IMR-90 (cell line): ENCODE measurements around the gene NR6A1. TPM values are rescaled to one million over a fixed set of nuclear protein-coding genes. Genes with fewer than 3 reads are reported as not detected.

ENCODE experiments used
- ATAC-seq: fragments of 200-7000 bp; cut with Tn5 transposase; 2 replicates; pipeline ENCODE4 v1.9.1; 2020; ENCODE audit warnings: low read depth, mild to moderate bottlenecking, moderate library complexity
- BruUV-seq: library from RNA; stranded (reverse); fragments of 400-500 nt; replicated peaks from 2 replicates; lab custom pipeline; 2021; lab: Mats Ljungman, UMichigan
- CTCF ChIA-PET: fragments of 300-600 bp; formaldehyde crosslinking; extraction: SDS; loops from one replicate; lab custom pipeline; 2021; ENCODE audit warnings: antibody characterized with exemption; lab: Yijun Ruan, JAX
- POLR2A ChIA-PET: fragments of 300-600 bp; sonication (Branson Sonifier 250); formaldehyde crosslinking; loops from one replicate; lab custom pipeline; 2022; ENCODE audit warnings: antibody characterized with exemption; ENCODE audit not compliant: unreplicated experiment; lab: Charles Lee
- DNase-seq: peaks from one replicate; pipeline ENCODE4 v3.0.0; 2013
- H2AFZ ChIP-seq: replicated peaks from 2 replicates; pipeline ENCODE3; 2013; ENCODE audit warnings: low read length, mild to moderate bottlenecking; ENCODE audit not compliant: poor library complexity
- H2AK5ac ChIP-seq: 2 replicates; pipeline ENCODE4 v1.6.1; 2013; ENCODE audit warnings: low read depth, low read length, inconsistent platforms
- H2AK9ac ChIP-seq: replicated peaks from 2 replicates; pipeline ENCODE3; 2013; ENCODE audit warnings: mild to moderate bottlenecking, low read depth, low read length, moderate library complexity; ENCODE audit not compliant: poor library complexity
- H2BK120ac ChIP-seq: 2 replicates; pipeline ENCODE4 v1.6.1; 2013; ENCODE audit warnings: low read depth, low read length, inconsistent platforms
- H2BK15ac ChIP-seq: 3 replicates; pipeline ENCODE4 v1.6.1; 2013; ENCODE audit warnings: low read depth, low read length, inconsistent platforms
- H2BK20ac ChIP-seq: 2 replicates; pipeline ENCODE4 v1.6.1; 2013; ENCODE audit warnings: low read depth, mild to moderate bottlenecking, inconsistent platforms, low read length, moderate library complexity
- H2BK5ac ChIP-seq: 2 replicates; pipeline ENCODE4 v1.6.1; 2013; ENCODE audit warnings: mild to moderate bottlenecking, low read depth, low read length, inconsistent platforms; ENCODE audit not compliant: poor library complexity, severe bottlenecking
- H3K14ac ChIP-seq: replicated peaks from 2 replicates; pipeline ENCODE4 v1.6.1; 2013; ENCODE audit warnings: low read depth, low read length, inconsistent platforms
- H3K18ac ChIP-seq: 2 replicates; pipeline ENCODE4 v1.6.1; 2013; ENCODE audit warnings: low read depth, low read length, control low read depth
- H3K23ac ChIP-seq: 2 replicates; pipeline ENCODE4 v1.6.1; 2013; ENCODE audit warnings: low read depth, low read length, inconsistent platforms
- H3K27ac ChIP-seq: 2 replicates; pipeline ENCODE4 v1.5.1; 2013; ENCODE audit warnings: mild to moderate bottlenecking, control low read depth, low read length; ENCODE audit not compliant: insufficient read depth
- H3K27me3 ChIP-seq: 2 replicates; pipeline ENCODE4 v1.6.1; 2013; ENCODE audit warnings: low read length; ENCODE audit not compliant: control insufficient read depth, insufficient read depth
- H3K36me3 ChIP-seq: 2 replicates; pipeline ENCODE4 v1.6.1; 2013; ENCODE audit warnings: low read length, mixed read lengths; ENCODE audit not compliant: control insufficient read depth, insufficient read depth
- H3K4ac ChIP-seq: 2 replicates; pipeline ENCODE4 v1.6.1; 2013; ENCODE audit warnings: low read depth, low read length, inconsistent platforms
- H3K4me1 ChIP-seq: 2 replicates; pipeline ENCODE4 v1.6.1; 2013; ENCODE audit warnings: low read length, mixed read lengths; ENCODE audit not compliant: control insufficient read depth, insufficient read depth
- H3K4me2 ChIP-seq: 2 replicates; pipeline ENCODE4 v1.6.1; 2013; ENCODE audit warnings: low read depth, mild to moderate bottlenecking, control low read depth, low read length, moderate library complexity
- H3K4me3 ChIP-seq: 2 replicates; pipeline ENCODE4 v1.5.1; 2013; ENCODE audit warnings: low read depth, mild to moderate bottlenecking, control low read depth, low read length, moderate library complexity; ENCODE audit not compliant: insufficient read depth
- H3K56ac ChIP-seq: 2 replicates; pipeline ENCODE4 v1.6.1; 2013; ENCODE audit warnings: low read length, inconsistent platforms; ENCODE audit not compliant: insufficient read depth; ENCODE audit errors: extremely low read depth
- H3K79me1 ChIP-seq, 2 experiments: 2 replicates each; pipeline ENCODE4 v1.6.1; 2013; ENCODE audit warnings: low read length in 2 of 2, inconsistent platforms in 1 of 2, low read depth in 1 of 2
- H3K9ac ChIP-seq: 2 replicates; pipeline ENCODE4 v1.6.1; 2013; ENCODE audit warnings: low read depth, low read length, control low read depth
- H3K9me1 ChIP-seq: 2 replicates; pipeline ENCODE4 v1.6.1; 2013; ENCODE audit warnings: low read length, inconsistent platforms; ENCODE audit not compliant: insufficient read depth
- H3K9me3 ChIP-seq: 2 replicates; pipeline ENCODE4 v1.6.1; 2013; ENCODE audit warnings: low read length; ENCODE audit not compliant: control insufficient read depth, insufficient read depth
- H4K20me1 ChIP-seq: 2 replicates; pipeline ENCODE4 v1.6.1; 2013; ENCODE audit warnings: low read length, inconsistent platforms; ENCODE audit not compliant: insufficient read depth
- H4K5ac ChIP-seq: 2 replicates; pipeline ENCODE4 v1.6.1; 2013; ENCODE audit warnings: mild to moderate bottlenecking, low read depth, low read length, control low read depth
- H4K8ac ChIP-seq, 2 experiments: 2 replicates each; pipeline ENCODE4 v1.6.1; 2013; ENCODE audit warnings: low read depth in 2 of 2, low read length in 2 of 2, control low read depth in 1 of 2, inconsistent platforms in 1 of 2
- H4K91ac ChIP-seq: 2 replicates; pipeline ENCODE4 v1.6.1; 2013; ENCODE audit warnings: low read depth, low read length, inconsistent platforms; ENCODE audit not compliant: insufficient read depth
- BHLHE40 ChIP-seq: fragments of 150-350 bp; IDR thresholded peaks from 2 replicates; pipeline ENCODE4 v1.6.1; 2016; ENCODE audit warnings: mild to moderate bottlenecking, low read depth, low read length
- CEBPB ChIP-seq: IDR thresholded peaks from 2 replicates; pipeline ENCODE4 v1.6.1; 2012; ENCODE audit warnings: low read depth, low read length, improper control_type of control experiment
- CHD1 ChIP-seq: IDR thresholded peaks from 2 replicates; pipeline ENCODE4 v1.6.1; 2012; ENCODE audit warnings: low read depth, low read length, improper control_type of control experiment
- CTCF ChIP-seq: conservative IDR thresholded peaks from 2 replicates; pipeline ENCODE4 v1.5.1; 2012; ENCODE audit warnings: mild to moderate bottlenecking, low read depth, low read length, improper control_type of control experiment
- ELK1 ChIP-seq: fragments of 150-350 bp; IDR thresholded peaks from 2 replicates; pipeline ENCODE4 v1.6.1; 2016; ENCODE audit warnings: low read depth, mild to moderate bottlenecking, low read length, moderate library complexity, borderline replicate concordance
- FOS ChIP-seq: fragments of 150-350 bp; IDR thresholded peaks from 2 replicates; pipeline ENCODE4 v1.6.1; 2016; ENCODE audit warnings: low read depth, low read length
- MAFK ChIP-seq: IDR thresholded peaks from 2 replicates; pipeline ENCODE4 v1.6.1; 2012; ENCODE audit warnings: low read depth, low read length, improper control_type of control experiment
- MAZ ChIP-seq: IDR thresholded peaks from 2 replicates; pipeline ENCODE4 v1.6.1; 2012; ENCODE audit warnings: low read depth, mild to moderate bottlenecking, low read length, improper control_type of control experiment, moderate library complexity, borderline replicate concordance
- MXI1 ChIP-seq: IDR thresholded peaks from 2 replicates; pipeline ENCODE4 v1.6.1; 2012; ENCODE audit warnings: low read depth, mild to moderate bottlenecking, low read length, moderate library complexity, borderline replicate concordance
- NFE2L2 ChIP-seq: fragments of 150-350 bp; IDR thresholded peaks from 2 replicates; pipeline ENCODE4 v1.6.1; 2016; ENCODE audit warnings: low read depth, mild to moderate bottlenecking, low read length
- POLR2A ChIP-seq: IDR thresholded peaks from 2 replicates; pipeline ENCODE4 v1.6.1; 2012; ENCODE audit warnings: mild to moderate bottlenecking, low read depth, low read length
- RAD21 ChIP-seq: IDR thresholded peaks from 2 replicates; pipeline ENCODE4 v1.6.1; 2012; ENCODE audit warnings: low read length, improper control_type of control experiment
- RCOR1 ChIP-seq: IDR thresholded peaks from 2 replicates; pipeline ENCODE4 v1.6.1; 2012; ENCODE audit warnings: mild to moderate bottlenecking, low read length, improper control_type of control experiment; ENCODE audit not compliant: insufficient replicate concordance
- RFX5 ChIP-seq: IDR thresholded peaks from 2 replicates; pipeline ENCODE4 v1.8.0; 2012; ENCODE audit warnings: low read depth, mild to moderate bottlenecking, low read length, moderate library complexity
- SMC3 ChIP-seq: fragments of 150-350 bp; IDR thresholded peaks from 2 replicates; pipeline ENCODE4 v1.6.1; 2016; ENCODE audit warnings: low read depth, mild to moderate bottlenecking, antibody characterized with exemption, low read length, moderate library complexity
- USF2 ChIP-seq: fragments of 150-350 bp; IDR thresholded peaks from 2 replicates; pipeline ENCODE4 v1.6.1; 2017; ENCODE audit warnings: mild to moderate bottlenecking, antibody characterized with exemption, low read length, low read depth
- WGBS, 2 experiments: methylation state at CpG; one replicate each; pipeline versions ENCODE4 v1.1.5 to v1.1.7; 2013; ENCODE audit warnings: missing lambda C conversion rate in 2 of 2; ENCODE audit not compliant: insufficient read length in 1 of 2; ENCODE audit errors: extremely low coverage in 2 of 2; 5-methylcytosine and 5-hydroxymethylcytosine counted together
- dilution Hi-C: fragments of 300-500 bp; cut with HindIII; formaldehyde crosslinking; loops from one replicate; pipeline ENCODE4 v1.14.3; 2018; ENCODE audit warnings: low sequenced_read_pairs; ENCODE audit not compliant: unreplicated experiment
- in situ Hi-C: fragments of 300-500 bp; cut with MboI; formaldehyde crosslinking; loops from 3 replicates; pipeline ENCODE4 v1.14.3; 2019; ENCODE audit warnings: low sequenced_read_pairs, inconsistent platforms, mixed read lengths
- intact Hi-C: fragments of 100-400 bp; cut with micrococcal nuclease; formaldehyde crosslinking; loops from 2 replicates; pipeline ENCODE4 v1.10.0; 2022
- polyA plus RNA-seq, 3 experiments: library from polyadenylated mRNA; depleted of rRNA; stranded (reverse); fragments of >200 nt; gene quantifications; 2 replicates each; pipeline ENCODE4 v1.2.3, GENCODE V29; 2012; ENCODE audit warnings: low replicate concordance in 1 of 3
- total RNA-seq: library from RNA; depleted of rRNA; stranded (reverse); fragments of >200 nt; gene quantifications from 2 replicates; pipeline ENCODE4 v1.2.3, GENCODE V29; 2012

Gene NR6A1
- total and polyA plus RNA-seq, 2 of the 4 experiments (the other 2 are of a cell fraction): 0.14 to 0.36 TPM

DNA sequence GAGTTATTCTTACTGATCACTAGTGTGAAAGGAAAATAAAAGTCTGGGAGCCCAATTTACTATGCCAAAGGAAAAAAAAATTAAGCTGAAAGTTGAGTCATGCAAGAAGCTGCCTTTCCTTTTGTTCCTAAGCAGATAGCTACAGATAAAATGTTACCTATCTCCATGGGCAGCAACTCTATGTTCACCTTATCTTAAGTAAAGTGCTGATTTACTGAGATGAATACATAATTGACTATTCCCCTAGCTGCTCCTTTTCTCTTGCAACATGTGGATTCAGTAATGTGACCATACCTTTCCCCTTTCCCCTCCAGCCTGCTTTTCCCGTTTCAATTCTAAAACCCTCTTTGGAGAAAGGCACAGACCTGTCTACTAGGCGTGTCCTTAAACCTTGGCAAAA, 201.2 kb downstream of the NR6A1 start:
- no CpG with 5 or more reads among the region's 2 CpGs for WGBS, 2 experiments
- Histone ChIP-seq H2AK5ac (no peak overlapping the region), H2BK120ac (no peak overlapping the region), H3K4me2 (no peak overlapping the region), H3K14ac (no peak overlapping the region), H2BK15ac (no peak overlapping the region), H3K27me3 (no peaks in the 10 kb centered on the region), H3K36me3 (no peaks in the 10 kb centered on the region), H4K20me1 (no peaks in the 10 kb centered on the region), H4K5ac (no peak overlapping the region), H2AFZ (no peak overlapping the region), H3K9ac (no peak overlapping the region), H3K27ac (no peak overlapping the region), H2BK20ac (no peak overlapping the region), H4K8ac (no peak overlapping the region), H2AK9ac (no peak overlapping the region), H2BK5ac (no peak overlapping the region), H4K91ac (no peak overlapping the region), H3K56ac (no peak overlapping the region), H3K9me1 (no peaks in the 10 kb centered on the region), H3K4me1 (peaks cover 2% of the 10 kb centered on the region), H3K9me3 (no peaks in the 10 kb centered on the region), H3K4ac (no peak overlapping the region), H3K23ac (no peak overlapping the region), H3K79me1 (no peaks in the 10 kb centered on the region), H3K4me3 (no peak overlapping the region), H3K18ac (no peak overlapping the region)
- ChIA-PET CTCF (interaction anchor here (0.7 kb wide), 1 partner anchor 91 kb away, joined by 3 read pairs; no protein-coding TSS in a partner anchor), POLR2A (no interaction called here)
- intact Hi-C loops (no loop called here), dilution Hi-C loops (no loop called here), in situ Hi-C loops (no loop called here)
- DNase-seq: no peak
- no TSS peak for BruUV-seq
- ATAC-seq: no peak
- TF ChIP-seq SMC3 (no peak), USF2 (no peak), MXI1 (no peak), CHD1 (no peak), CEBPB (no peak), MAFK (no peak), NFE2L2 (no peak), MAZ (no peak), RCOR1 (no peak), BHLHE40 (no peak), POLR2A (no peak), RAD21 (no peak), CTCF (no peak), FOS (no peak), RFX5 (no peak), ELK1 (no peak)
